ENCODE data around the gene IDE. TPM values are rescaled to one million over a fixed set of nuclear protein-coding genes. Genes with fewer than 3 reads are reported as not detected.
"Not testable (repeated sequence)": the region's sequence is repeated elsewhere in the genome, so short reads cannot be mapped to it uniquely, and the experiment has no call there.

The IDE gene
- total RNA-seq, 4 donors from 2014 or later: 27.7 to 47.3 (median 41.2) TPM

- ATAC-seq: no peak
- no peaks in the 10 kb centered on the region for H3K4me1 ChIP-seq
- H3K27me3 ChIP-seq: no peaks in the 10 kb centered on the region
- H3K27ac ChIP-seq: no peak overlapping the region
- TF ChIP-seq CTCF (IDR thresholded peaks at IDR 0.05) (no peak), POLR2A (IDR thresholded peaks at IDR 0.05) (no peak), POLR2AphosphoS5 (IDR thresholded peaks at IDR 0.05) (no peak), EP300 (IDR thresholded peaks at IDR 0.05) (no peak)
- 87 to 94% methylated on average over 1 of the region's 2 CpGs for WGBS, 2 donors (ENCODE audit: low coverage in 1 of 2)
- H3K36me3 ChIP-seq: peaks cover 2 to 59% of the 10 kb centered on the region in 2 donors
- H3K9me3 ChIP-seq: no peaks in the 10 kb centered on the region
- no peak overlapping the region for H3K4me3 ChIP-seq
Observed at GRCh38 chr10:92450896-92451295, 123.0 kb downstream of the IDE start.

DNA sequence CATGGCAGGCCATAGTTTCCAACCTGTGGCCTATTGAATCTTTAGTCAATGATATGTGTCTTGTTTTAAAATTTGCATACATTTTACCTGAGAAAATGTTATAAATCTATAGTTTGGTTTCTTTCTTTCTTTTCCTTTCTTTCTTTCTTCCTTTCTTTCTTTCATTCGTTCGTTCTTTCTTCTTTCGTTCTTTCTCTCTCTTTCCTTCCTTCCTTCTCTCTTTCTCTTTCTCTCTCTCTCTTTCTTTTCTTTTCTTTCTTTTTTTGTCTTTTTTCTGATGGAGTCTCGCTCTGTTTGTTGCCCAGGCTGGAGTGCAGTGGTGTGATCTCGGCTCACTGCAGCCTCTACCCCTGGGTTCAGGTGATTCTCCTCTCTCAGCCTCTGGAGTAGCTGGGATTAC, 133.3 kb downstream of the IDE start:
- H3K36me3 ChIP-seq: no peaks in the 10 kb centered on the region
- 94% methylated on average over 3 to 5 of the region's 5 CpGs for WGBS, 2 donors (ENCODE audit: low coverage in 1 of 2)
- no peak overlapping the region for H3K27ac ChIP-seq
- H3K27me3 ChIP-seq: no peaks in the 10 kb centered on the region
- H3K4me3 ChIP-seq: no peak overlapping the region
- no peaks in the 10 kb centered on the region for H3K9me3 ChIP-seq
- TF ChIP-seq EP300 (IDR thresholded peaks at IDR 0.05): no peak
- TF ChIP-seq POLR2AphosphoS5 (IDR thresholded peaks at IDR 0.05): no peak
- no peak for TF ChIP-seq CTCF (IDR thresholded peaks at IDR 0.05)
- no peak for TF ChIP-seq POLR2A (IDR thresholded peaks at IDR 0.05)
- no peak for ATAC-seq
- H3K4me1 ChIP-seq: no peaks in the 10 kb centered on the region

- TF ChIP-seq EP300 (IDR thresholded peaks at IDR 0.05) (no peak), CTCF (IDR thresholded peaks at IDR 0.05) (no peak), POLR2AphosphoS5 (IDR thresholded peaks at IDR 0.05) (no peak), POLR2A (IDR thresholded peaks at IDR 0.05) (no peak)
- 95 to 96% methylated on average over 3 to 6 of the region's 6 CpGs for WGBS, 2 donors (ENCODE audit: low coverage in 1 of 2)
- no peak for ATAC-seq
Observed at GRCh38 chr10:92438220-92438619, 135.7 kb downstream of the IDE start.

GRCh38 chr10:92436611-92437010, 137.3 kb downstream of the IDE start:
- 85 to 86% methylated on average over 2 to 5 of the region's 5 CpGs for WGBS, 2 donors (ENCODE audit: low coverage in 1 of 2)

More at GRCh38 chr10:92438220-92438619, 135.7 kb downstream of the IDE start:
- Histone ChIP-seq H3K9me3 (no peaks in the 10 kb centered on the region), H3K27me3 (no peaks in the 10 kb centered on the region), H3K4me3 (no peak overlapping the region), H3K27ac (no peak overlapping the region), H3K4me1 (no peaks in the 10 kb centered on the region), H3K36me3 (no peaks in the 10 kb centered on the region)

DNA sequence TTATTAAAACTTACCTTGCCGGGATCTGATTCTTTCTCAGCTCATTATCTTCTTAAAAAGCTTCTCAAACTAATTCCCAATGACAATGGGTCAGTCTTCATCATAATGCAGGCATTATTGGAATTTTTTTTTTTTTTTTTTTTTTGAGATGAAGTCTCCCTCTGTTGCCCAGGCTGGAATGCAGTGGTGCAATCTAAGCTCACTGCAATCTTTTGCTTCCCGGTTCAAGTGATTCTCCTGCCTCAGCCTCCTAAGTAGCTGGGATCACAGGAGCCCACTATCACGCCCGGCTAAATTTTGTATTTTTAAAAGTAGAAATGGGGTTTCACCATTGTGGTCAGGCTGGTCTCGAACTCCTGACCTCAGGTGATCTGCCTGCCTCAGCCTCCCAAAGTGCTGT, 137.8 kb downstream of the IDE start:
- H3K9me3 ChIP-seq, H3K27ac ChIP-seq, H3K27me3 ChIP-seq, H3K36me3 ChIP-seq, ATAC-seq, H3K4me3 ChIP-seq, H3K4me1 ChIP-seq: not testable (repeated sequence)
- 70% methylated on average over 3 of the region's 5 CpGs; no CpG with 5 or more reads in 1 of the 2 donors for WGBS, 2 donors (ENCODE audit: low coverage in 1 of 2)

More at GRCh38 chr10:92436611-92437010, 137.3 kb downstream of the IDE start:
- H3K9me3 ChIP-seq: no peaks in the 10 kb centered on the region
- H3K4me3 ChIP-seq: no peak overlapping the region
- no peak overlapping the region for H3K27ac ChIP-seq
- TF ChIP-seq CTCF (IDR thresholded peaks at IDR 0.05) (no peak), POLR2A (IDR thresholded peaks at IDR 0.05) (no peak), EP300 (IDR thresholded peaks at IDR 0.05) (no peak), POLR2AphosphoS5 (IDR thresholded peaks at IDR 0.05) (no peak)
- H3K36me3 ChIP-seq: no peaks in the 10 kb centered on the region
- ATAC-seq: no peak
- no peaks in the 10 kb centered on the region for H3K27me3 ChIP-seq
- H3K4me1 ChIP-seq: no peaks in the 10 kb centered on the region

Data from gastroesophageal sphincter (tissue), 4 donors.